22Rv1 (cell line): ENCODE measurements around the gene ZMAT5.

Experiments used
- H3K27ac ChIP-seq: fragments of 450-650 bp; 2 replicates; pipeline ENCODE4 v1.5.1; 2017
- ZFX ChIP-seq: fragments of 450-650 bp; IDR thresholded peaks from 2 replicates; pipeline ENCODE4 v1.6.1; 2017; ENCODE audit warnings: antibody characterized with exemption, borderline replicate concordance
- TF ChIP-seq, protein P1 (sequence below): fragments of 450-650 bp; IDR thresholded peaks from 2 replicates; pipeline ENCODE4 v1.5.1; 2017; ENCODE audit warnings: mild to moderate bottlenecking

The ZMAT5 gene

DNA sequence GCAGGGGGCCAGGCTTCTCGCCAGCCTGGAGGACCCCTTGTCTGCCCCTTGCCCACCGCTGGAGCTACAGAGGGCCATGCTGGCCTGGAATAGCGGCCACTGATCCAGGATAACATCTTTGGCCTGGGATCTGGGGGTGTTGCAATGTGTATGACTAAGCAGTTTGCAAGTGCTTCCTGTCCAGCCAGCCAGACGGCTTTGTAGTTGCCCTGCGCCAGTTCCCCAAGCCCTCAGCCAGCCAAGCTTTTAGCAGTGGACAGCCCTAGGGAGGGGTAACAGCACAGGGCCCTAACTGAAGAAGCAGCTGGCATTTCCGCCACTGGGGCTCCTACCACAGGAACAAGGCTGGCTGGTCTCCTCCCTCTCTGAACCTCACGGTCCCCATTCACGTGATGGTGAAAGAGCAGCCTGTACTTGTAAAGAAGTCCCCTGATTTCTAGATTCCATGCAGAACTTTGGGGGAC, 32.4 kb upstream of the ZMAT5 start:
- TF ChIP-seq ZFX = no peak
- TF ChIP-seq, protein P1, sequence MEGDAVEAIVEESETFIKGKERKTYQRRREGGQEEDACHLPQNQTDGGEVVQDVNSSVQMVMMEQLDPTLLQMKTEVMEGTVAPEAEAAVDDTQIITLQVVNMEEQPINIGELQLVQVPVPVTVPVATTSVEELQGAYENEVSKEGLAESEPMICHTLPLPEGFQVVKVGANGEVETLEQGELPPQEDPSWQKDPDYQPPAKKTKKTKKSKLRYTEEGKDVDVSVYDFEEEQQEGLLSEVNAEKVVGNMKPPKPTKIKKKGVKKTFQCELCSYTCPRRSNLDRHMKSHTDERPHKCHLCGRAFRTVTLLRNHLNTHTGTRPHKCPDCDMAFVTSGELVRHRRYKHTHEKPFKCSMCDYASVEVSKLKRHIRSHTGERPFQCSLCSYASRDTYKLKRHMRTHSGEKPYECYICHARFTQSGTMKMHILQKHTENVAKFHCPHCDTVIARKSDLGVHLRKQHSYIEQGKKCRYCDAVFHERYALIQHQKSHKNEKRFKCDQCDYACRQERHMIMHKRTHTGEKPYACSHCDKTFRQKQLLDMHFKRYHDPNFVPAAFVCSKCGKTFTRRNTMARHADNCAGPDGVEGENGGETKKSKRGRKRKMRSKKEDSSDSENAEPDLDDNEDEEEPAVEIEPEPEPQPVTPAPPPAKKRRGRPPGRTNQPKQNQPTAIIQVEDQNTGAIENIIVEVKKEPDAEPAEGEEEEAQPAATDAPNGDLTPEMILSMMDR = no peak
- peak overlapping the region; percentile 65 for H3K27ac ChIP-seq

DNA sequence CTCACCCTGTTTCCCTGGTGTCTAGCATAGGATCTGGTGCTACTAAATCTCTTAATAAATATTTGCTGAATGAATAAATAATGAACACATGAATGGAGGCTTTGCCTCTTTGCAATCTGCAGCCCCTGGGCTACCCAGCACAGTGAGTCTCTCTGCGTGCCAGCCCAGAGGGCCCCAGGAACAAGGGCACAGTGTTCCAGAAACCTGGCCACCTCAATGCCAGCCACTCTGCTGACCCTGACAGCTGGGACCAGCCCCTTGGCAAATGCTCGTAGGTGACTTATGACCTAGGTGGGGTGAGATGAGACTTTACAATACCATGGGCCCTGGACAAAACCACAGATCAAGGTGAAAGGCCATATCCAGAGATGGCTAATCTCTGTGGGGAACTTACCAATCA, 32.0 kb upstream of the ZMAT5 start:
- peak overlapping the region; percentile 65 for H3K27ac ChIP-seq
- TF ChIP-seq, protein P1 = no peak
- TF ChIP-seq ZFX = no peak

DNA sequence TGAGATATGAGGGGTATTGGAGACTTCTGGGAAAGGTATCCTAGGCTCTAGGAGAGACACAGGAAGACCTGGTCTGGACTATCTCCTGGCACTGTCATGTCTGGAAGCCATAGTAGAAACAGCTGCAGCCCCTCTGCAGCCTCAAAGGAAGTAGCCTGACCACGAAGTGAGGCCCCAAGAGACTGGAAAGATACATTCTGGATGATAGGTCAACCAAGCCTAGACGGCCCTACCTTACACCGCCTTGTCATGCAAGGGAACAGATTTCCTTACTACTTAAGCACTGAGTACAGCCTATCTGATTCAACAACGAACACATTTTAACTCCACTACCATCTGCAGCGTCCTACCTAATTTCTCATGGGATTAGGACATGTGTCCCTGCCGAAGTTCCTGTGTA, 31.5 kb upstream of the ZMAT5 start:
- TF ChIP-seq ZFX = no peak
- TF ChIP-seq, protein P1 = no peak
- peak overlapping the region; percentile 65 for H3K27ac ChIP-seq

DNA sequence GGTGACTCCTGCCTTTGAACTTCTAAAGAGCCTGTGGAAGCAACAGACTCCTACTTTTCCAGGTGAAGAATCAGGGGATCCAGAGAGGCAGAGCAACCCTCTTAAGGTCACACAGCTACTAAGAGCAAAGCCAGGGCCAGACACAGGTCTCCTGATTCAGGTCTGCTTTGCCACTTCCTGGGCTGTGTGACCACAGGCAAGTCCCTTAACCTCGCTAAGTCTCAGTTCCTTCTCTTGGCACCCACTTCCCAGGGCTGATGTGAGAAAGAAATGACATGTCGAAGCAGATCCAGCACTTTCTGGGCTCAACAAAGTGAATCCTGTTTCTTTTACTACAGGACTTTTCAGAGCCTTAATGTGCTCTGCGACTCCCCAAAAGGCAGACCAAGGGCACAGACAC, 30.5 kb upstream of the ZMAT5 start:
- no peak overlapping the region for H3K27ac ChIP-seq
- TF ChIP-seq, protein P1 = no peak
- no peak for TF ChIP-seq ZFX

DNA sequence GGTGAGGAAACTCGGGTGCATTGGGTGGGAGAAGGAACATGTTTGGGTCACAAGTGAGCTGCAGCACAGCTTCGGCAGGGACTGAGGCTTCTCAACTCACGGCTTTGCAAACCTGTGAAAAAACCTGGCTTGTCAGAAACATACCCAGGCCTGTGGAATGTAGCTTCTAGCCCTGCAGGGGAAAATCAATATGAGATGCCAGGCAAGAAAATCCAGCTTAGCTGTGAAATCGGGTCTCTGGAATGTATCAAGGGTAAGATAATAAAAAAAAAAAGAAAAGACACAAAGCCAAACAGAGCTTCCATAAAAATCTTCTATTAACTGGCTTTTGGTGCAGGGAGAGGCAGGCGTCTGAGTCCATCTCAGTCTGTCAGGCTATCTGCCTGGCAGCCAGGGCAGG, 28.9 kb upstream of the ZMAT5 start:
- TF ChIP-seq, protein P1 = no peak
- TF ChIP-seq ZFX = no peak

DNA sequence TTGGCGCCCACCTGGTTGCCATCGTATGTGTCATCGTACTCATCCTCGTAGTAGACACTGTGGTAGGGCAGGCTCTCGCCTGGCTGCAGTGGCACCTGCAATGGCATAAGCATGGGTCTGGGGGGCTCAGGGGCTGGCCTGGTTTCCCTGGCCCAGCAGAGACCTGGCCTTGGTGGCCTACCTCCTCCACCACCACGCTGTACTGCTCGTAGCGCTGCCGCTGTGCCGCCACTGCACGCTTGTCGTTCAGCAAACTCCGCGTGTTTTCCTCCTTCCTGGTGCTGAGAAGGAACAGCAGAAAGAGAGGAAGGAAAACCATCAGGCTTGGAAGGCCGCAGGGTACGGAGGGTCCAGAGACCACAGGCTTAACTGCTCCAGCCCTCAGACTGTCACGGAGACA, 26.6 kb upstream of the ZMAT5 start:
- H3K27ac ChIP-seq = no peak overlapping the region
- TF ChIP-seq ZFX = no peak
- TF ChIP-seq, protein P1 = no peak

More for the DNA sequence above, 28.9 kb upstream of the ZMAT5 start:
- H3K27ac ChIP-seq = no peak overlapping the region

DNA sequence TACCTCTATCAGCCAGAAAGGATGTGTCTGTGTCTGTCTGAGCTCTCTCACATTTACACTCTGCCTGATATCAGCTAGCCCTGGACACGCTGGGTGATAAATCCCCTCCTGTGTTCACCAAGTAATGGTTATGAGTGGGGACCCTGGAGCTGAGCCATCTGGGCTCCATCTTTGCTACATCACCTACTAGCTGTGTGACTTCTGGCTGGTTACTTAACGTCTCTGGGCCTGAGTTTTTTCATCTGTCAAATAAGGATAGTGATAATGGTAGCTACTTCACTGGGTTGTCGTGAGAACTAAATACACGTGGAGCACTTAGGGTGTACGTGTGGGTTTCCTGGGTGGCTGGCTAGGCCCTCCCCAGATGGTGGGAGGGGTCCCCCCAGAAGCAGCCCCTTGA, 23.3 kb upstream of the ZMAT5 start:
- TF ChIP-seq, protein P1 = no peak
- no peak for TF ChIP-seq ZFX
- no peak overlapping the region for H3K27ac ChIP-seq
